Activated gamma-delta T cell treated with anti-CD3 and anti-CD28 coated beads, Interleukin-2, amount 50 U/mL, for 16 hours (primary cell): ENCODE data around the gene BAHCC1.

ENCODE experiments used
- DNase-seq: peaks from one replicate; pipeline ENCODE4 v3.0.0-alpha.2; 2020; ENCODE audit warnings: low read depth

Gene BAHCC1

GRCh38 chr17:81427173-81428120 is 32.2 kb downstream of the BAHCC1 start:
- DNase-seq = no peak

GRCh38 chr17:81428121-81428515 is 32.9 kb downstream of the BAHCC1 start:
- DNase-seq = no peak

DNA sequence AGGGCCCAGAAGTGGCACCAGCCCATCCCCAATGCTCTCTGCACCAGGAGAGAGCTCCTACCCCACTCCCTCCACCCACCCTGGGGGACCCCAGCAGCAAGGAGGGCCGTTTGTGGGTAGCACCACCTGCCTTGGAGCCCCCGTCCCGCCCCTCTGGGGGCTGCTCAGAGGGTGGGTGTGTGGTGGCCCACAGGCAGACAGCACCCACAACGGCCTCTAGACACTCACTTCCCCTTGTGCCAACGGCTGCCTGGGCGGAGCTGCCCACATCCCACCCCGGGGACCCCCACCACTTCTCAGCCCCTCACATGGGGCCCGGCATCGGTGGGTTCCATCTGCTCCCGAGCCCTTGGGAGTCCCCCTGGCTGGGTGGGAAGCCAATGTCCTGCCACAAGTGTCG is 33.3 kb downstream of the BAHCC1 start:
- DNase-seq = no peak

DNA sequence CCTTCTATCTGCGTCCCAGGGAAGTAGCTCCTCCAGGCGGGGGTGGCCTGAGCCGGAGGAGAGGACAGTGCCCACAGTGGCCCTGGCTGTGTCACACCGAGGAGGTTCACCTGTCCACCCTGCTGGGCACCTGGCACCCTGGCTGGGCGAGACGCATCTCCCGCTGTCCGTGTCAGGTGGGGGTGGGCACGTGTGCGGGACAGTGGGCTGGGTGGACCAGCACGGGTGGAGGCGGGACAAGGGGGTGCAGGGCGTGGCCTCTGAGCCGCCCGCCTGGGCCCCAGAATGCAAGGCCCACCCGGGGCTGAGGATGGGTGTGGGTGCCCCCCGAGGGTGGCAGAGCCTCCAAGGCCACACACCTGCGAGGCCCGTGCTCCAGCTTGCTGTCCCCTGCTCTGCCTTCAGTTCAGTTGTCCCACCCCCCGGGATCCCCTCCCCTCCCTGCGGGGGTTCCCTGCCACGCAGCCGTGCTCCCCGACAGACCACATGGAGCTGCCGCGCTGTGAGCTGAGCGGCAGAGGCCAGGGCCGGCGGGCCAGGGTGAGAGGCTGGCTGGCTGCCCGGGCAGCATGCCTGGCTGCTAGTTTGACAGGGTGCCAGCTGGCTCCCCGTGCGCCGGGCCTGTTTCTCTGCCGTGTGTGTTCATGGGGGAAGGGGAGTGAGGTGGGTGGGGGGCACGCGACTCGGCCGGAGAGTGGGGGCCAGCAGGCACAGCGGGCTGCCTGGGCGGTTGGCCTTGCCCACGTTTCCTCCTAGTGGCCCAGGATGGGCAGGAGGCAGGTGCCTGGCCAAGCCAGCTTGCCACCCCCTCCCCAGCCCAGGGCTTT is 33.9 kb downstream of the BAHCC1 start:
- DNase-seq = no peak

DNA sequence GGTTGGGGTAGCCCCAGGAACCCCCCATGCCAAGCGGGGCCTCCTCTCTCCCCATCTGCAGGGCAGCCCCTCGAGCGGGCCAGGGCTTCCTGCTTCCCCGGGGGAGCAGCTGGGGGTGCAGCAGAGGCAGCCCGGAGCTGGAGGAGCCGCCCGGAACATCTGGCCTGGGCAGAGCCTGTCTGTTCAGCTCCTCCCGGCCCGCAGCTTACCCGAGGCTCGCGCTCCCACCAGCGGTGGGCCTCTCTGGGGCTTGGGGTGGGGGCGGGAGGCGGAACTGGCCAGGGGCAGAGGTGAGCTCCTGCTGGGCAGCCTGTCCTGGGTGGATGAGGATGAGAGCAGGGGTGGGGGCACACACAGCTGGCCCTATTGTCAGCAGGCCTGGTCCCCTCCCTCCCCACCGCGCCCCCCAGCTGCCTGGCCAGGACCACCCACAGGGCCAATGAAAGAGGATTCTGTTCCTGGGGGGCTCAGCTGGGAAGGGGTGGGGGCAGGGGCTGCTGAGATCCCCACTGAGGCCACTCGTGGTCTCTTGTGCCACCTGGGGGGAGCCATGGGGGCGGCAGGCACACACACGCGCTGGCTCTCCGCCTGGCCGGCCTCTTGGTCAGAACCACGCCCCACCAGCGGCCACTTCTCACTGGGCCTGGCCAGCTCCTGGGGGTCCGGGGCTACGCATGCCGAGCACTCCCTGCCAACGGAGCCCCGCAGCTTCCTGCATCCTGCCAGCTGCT is 34.7 kb downstream of the BAHCC1 start:
- no peak for DNase-seq

DNA sequence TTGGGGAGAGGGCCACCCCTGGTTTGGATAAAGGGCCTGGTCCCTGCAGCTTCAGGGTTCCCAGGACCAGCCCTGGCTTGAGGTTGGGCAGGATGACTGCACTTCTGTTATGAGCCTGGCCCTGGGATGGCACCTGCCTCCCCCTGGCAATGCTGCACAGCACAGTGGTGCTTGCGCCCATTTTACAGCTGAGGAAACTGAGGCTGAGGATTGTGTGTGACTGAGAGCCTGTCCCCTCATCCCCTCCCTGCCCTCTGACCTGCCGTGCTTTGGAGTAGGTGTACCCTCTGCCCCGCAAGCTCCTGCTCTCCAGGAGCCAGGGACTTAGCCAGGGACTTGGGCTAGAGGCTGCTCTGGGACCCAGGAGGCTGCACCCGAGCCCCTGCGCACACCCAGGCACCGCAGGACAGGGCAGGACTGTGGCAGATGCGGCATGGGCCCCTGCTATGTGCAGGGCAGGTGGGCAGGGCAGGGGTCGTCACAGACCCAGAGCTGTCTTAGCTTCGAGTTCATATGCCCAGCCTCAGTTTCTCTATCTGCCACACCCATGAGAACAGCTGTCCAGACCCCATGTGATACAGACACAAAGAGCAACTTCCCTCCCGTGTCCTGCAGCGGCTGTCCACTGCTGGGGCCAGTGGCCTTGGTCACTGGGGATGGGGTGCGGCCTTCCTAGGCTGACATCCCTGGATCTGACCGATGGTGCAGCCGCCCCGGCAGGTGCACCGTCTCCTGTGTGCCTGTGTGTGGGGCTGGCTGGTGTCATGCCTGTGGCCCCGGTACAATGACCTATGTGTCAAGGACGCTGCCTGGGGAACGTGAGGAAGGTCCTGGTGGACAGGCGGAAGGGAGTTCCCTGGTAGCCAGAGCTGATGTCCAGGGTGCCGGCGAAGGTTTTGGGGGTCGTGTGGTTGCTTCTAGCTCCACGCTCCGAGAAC is 36.6 kb downstream of the BAHCC1 start:
- DNase-seq = no peak

DNA sequence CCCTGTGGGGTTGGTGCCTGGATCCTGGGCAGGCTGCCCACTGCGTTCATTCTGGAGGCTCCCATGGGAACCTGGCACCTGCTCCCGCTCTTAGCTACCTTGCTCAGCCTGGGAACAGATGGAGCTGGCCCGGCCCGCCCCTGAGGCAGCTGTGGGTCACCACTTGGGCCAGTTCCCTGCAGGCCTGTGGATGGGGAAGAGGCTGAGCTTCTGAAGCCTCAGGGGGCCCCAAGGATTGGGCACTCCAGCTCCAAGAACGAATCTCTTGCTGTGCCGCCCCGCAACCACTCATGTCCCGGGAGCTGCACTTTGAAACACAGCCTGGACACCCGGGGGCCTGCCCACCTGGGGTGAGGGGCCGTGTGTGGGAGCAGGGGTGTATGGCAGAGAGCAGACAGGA is 37.7 kb downstream of the BAHCC1 start:
- no peak for DNase-seq

GRCh38 chr17:81433656-81434055 is 38.4 kb downstream of the BAHCC1 start:
- no peak for DNase-seq

- DNase-seq = no peak
Measured at GRCh38 chr17:81434072-81434471, 38.8 kb downstream of the BAHCC1 start.

DNA sequence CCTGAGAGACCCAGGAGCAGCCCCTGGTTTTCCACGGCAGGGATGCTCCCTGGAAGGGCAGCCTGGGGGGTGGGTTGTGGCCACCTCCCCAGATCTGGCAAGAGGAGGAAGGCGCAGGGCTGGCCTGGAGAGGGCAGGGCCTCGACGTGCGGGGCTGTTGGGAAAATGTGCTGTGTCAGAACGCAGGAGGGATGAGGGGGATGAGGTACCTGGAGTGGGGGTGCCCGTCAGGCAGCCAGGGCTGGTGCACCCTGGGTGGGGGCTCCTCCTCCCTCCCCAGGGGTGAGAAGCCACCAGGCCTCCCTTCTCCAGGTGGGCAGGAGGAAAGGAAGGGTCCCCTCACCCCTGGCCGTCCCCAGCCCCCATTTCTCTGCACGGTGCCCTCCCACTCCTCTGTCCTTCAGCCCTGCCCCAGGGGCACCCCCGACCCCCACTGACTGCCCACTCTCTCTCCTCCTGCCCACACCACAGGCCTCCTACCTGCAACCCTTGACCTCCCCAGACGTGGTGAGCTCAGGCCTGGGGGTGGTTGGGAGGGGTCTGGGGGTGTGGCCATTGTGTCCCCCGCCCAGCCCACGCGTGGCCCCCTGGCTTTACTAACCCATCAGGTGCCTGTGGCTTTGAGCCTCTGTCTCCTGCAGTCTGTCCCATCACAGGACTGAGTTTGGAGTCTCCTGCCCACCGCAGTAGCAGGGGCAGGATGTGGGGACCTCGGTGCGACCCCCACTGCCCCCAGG is 39.6 kb downstream of the BAHCC1 start:
- no peak for DNase-seq

DNA sequence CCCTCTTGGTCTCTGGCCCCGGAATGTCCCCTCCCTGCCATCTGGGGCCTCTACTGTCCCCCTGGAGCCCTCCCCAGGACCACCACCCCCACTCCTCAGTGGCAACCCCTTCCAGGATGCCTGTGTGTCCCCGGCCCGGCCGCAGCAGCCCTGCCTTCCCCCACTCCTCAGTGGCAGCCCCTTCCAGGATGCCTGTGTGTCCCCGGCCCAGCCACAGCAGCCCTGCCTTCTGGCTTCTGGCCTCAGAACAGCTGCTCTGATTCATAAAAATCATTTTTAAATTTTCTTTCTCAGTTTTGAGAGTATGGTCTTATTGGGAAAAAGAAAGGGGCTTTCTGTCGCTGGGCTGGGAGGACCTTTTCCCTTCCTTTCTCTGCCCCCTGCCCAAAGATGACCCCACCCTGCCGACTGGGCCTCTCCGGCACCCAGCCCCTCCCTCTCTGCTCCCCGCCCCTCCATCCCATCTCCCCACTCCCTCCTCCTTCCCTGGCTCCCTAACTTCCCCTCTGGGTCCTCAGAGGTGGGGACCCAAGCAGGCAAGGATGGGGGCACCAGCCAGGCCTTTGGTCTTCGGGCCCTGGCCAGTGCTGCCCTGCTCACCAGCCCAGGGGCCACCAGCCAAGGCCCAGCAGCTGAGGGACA is 40.5 kb downstream of the BAHCC1 start:
- DNase-seq = no peak

DNA sequence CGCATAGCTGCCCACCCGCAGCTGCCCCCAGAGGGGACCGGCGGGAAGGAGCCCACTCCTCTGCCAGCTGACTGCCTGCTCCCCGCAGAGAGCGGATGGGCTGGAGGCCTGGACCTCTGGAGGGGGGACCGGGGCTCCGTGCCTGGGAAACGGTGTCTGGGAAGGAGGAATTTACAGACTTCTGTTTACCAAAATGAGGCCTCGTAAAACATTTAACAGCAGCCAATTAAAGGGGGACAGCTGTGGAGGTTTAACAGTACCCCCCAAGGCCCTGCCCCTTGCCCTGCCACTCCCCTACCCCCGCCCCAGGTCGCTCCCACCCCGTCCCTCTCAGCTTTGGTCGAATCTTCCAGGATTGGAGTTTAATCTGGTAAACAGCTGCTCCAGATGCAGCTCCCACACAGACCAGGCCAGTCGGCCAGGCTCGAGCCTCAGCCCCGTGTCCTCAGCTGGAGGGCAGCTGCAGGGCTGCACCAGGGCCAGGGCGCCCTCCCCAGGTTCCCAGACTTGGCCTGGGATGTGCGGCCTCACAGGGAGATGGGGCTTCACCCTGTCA is 41.1 kb downstream of the BAHCC1 start:
- DNase-seq = no peak

DNA sequence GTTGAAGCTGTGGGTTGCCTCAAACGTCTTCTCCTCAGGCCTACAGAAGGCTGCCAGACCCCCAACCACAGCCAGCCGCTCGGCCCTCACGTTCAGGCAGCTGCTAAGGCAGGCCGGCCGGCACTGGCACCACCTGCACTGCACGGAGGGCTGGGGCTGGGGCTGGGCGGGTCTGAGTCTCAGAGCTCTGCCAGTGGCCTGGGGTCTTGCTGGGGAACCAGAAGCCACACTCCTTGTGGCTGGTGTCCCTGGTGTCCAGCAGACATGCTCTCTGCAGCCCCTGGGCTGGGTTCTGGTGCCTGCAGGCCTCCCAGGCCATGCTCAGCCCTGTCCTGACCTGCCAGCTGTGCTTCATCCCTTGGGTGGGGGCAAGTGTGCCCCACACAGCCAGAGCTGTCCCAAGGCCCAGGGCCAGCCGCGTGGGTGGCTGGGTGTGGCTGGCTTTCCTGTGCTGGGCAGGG is 42.0 kb downstream of the BAHCC1 start:
- DNase-seq = no peak

GRCh38 chr17:81438007-81438659 is 42.9 kb downstream of the BAHCC1 start:
- DNase-seq = no peak

DNA sequence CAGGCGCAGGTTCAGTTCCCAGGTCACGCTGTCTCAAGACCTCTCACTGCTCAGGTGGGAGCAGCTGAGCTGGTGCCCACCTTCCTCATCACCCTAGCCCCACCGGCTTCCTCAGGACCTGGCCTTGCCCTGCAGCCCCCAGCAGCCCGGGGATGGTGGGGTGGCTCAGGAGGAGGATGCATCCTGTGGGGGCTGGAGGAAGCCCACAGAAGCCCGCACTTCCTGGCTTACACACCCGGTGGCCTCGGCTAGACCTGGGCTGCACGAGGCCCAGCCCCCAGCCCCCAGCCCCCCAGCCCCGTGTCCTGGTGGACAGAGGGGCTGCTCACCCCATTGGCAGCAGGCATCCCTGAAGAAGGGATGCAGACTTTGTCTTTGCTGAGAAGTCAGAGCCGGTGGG is 43.4 kb downstream of the BAHCC1 start:
- DNase-seq = no peak

DNA sequence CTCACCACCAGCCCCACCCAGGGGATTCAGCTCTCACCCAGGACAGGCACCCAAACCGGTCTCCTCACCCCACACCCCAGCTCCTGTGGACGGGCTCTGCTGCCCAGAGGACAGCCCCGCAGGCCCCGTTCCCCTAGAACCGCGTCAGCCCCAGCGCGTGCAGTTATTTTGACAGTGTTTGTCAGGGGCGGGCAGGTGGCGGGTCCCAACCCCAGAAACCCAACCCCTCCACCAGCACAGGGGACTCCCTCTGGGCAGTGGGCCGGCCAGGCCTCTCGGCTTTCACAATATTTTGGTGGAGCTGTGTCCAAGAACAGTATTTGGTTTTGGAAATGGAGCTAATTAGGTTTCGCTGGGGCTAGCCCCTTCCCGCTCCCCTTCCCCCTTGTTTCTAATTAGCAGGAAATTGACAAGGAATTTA is 44.8 kb downstream of the BAHCC1 start:
- DNase-seq = no peak

DNA sequence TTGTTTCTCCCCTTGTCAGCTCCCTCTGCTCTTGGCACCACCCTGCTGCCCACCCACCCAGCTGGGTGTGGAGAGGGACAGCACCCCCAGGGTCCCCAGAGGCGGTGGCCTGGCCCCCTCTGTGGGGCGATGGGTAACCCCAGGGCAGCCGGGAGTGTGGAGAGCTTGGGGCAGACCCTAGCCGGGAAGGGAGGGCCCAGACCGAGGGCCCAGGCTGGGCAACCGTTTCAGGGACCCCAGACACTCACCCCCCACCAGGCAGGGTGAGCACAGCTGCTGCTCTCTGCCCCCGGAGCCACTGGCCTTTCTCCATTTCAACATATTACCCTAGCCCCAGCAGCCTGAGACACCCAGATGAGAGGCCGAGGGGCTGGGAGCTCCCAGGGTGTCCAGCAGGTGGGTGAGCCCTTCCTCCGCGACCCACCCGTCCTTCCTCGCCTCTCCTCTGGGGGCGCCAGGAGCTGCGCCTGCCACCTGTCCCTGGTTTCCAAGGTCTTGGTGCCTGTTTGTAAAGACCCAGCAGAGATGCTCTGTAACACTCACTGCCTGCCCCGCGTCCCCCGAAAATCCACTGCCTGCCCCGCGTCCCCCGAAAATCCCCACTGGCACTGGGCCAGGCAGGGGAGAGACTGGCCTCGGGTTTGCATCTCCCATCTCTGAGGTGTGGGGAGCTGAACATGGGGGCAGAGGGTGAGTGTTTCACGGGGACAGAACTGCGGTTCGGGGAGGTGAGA is 45.4 kb downstream of the BAHCC1 start:
- no peak for DNase-seq

- no peak for DNase-seq
Measured at GRCh38 chr17:81442791-81443190, 47.5 kb downstream of the BAHCC1 start.
